Muscle layer of duodenum (tissue), 2 donors: ENCODE results near the gene BIVM.

Experiments
- H3K27ac ChIP-seq: one replicate; pipeline ENCODE4 v1.7.0; 2013; ENCODE audit warnings: mild to moderate bottlenecking, low read length
- H3K27me3 ChIP-seq: one replicate; pipeline ENCODE4 v1.7.0; 2013; ENCODE audit warnings: low read depth, mild to moderate bottlenecking, control low read depth, low read length
- H3K36me3 ChIP-seq, 2 donors: one replicate each; pipeline ENCODE4 v1.7.0; 2013; ENCODE audit warnings: low read length in 2 of 2, control low read depth in 1 of 2, mild to moderate bottlenecking in 1 of 2; ENCODE audit not compliant: insufficient read depth in 2 of 2, control insufficient read depth in 1 of 2
- H3K4me1 ChIP-seq, 2 donors: one replicate each; pipeline ENCODE4 v1.7.0; 2013; ENCODE audit warnings: low read length in 2 of 2, mild to moderate bottlenecking in 2 of 2, control low read depth in 1 of 2, moderate library complexity in 1 of 2; ENCODE audit not compliant: insufficient read depth in 2 of 2, control insufficient read depth in 1 of 2
- H3K4me3 ChIP-seq, 2 donors: one replicate each; pipeline ENCODE4 v1.7.0; 2013; ENCODE audit warnings: low read length in 2 of 2, low read depth in 1 of 2, mild to moderate bottlenecking in 1 of 2
- H3K9me3 ChIP-seq, 2 donors: one replicate each; pipeline ENCODE4 v1.7.0; 2013; ENCODE audit warnings: low read length in 2 of 2, control low read depth in 1 of 2, mild to moderate bottlenecking in 1 of 2; ENCODE audit not compliant: control insufficient read depth in 1 of 2
- donor health status: healthy.

The BIVM gene

DNA sequence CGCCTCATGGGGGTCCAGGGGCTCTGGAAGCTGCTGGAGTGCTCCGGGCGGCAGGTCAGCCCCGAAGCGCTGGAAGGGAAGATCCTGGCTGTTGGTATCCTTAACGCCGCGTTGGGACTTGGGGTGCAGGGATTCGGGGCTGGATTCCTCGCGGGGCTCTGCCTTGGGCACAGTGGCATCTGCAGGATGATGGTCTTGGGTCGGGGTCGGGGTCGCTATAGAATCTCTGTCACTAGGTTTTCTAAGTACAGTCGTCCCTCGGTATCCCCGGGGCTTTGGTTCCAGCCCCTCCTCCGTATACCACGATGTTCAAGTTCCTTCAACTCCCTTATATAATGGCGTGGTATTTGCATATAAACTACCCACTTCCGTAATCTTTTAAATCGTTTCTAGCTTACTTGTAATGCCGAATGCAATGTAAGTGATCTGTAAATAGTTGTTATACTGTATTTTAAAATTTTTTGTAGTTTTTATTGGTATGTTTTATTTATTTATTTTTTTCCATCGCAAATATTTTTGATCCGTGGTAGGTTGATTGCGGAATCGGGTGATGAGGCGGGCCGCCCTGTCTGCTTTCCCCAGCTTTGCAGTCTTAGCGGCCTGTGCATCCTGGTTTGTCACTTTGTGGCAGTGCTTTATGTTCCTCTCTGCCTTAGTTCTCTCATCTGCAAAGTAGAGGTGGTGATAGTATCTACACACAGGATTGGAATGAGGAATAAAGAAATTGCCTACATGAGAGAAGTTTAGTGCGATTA is 47.5 kb downstream of the BIVM start:
- Histone ChIP-seq H3K9me3 (no peaks in the 10 kb centered on the region), H3K4me1 (peaks cover 0 to 26% of the 10 kb centered on the region in 2 donors), H3K27ac (peak overlapping the region; percentile 97), H3K4me3 (peak overlapping the region; percentile 94 to 99), H3K36me3 (peaks cover 4 to 8% of the 10 kb centered on the region in 2 donors), H3K27me3 (no peaks in the 10 kb centered on the region)

DNA sequence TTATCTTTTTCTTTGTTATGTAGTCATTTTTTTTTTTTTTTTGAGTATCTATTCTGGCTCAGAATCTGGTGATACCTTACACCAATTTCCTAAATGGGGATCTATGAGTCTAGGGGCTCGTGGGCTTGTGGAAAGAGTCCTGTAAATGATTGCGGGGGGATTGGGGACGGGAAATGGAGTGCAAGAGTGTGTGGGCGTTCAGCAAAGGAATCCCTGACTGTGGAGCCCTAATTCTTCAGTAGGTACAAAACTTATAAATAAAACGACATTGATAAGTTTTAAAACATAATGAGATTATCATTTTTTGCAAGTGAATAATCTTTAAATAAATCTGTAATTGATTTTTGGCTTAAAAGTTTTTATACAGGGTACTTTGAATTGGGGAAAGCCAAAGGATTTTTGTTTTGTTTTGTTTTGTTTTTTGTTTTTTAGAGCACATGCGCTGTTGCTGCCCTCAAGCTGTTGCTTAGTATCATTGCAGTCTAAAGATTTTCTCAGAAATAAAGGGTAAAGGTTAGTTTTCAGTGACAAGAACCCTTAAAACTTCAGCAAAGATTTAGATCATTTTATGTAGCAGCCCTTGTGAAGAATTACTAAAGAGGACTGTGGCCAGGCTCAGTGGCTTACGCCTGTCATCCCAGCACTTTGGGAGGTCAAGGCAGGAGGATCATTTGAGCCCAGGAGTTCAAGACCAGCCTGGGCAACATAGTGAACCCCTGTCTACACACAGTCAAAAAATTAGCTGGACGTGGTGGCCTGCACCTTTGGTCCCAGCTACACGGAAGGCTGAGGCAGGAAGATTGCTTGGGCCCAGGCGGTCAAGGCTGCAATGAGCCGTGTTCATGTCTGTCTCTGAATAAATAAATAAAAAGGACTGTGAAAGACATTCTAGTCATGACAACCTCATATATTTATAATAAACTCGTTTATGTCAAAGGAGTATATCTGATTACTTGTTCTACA is 48.6 kb downstream of the BIVM start:
- Histone ChIP-seq H3K36me3 (peaks cover 4 to 8% of the 10 kb centered on the region in 2 donors), H3K4me1 (peaks cover 0 to 26% of the 10 kb centered on the region in 2 donors), H3K9me3 (no peaks in the 10 kb centered on the region), H3K4me3 (peak overlapping the region; percentile 94 to 99), H3K27me3 (no peaks in the 10 kb centered on the region), H3K27ac (peak overlapping the region; percentile 97)

DNA sequence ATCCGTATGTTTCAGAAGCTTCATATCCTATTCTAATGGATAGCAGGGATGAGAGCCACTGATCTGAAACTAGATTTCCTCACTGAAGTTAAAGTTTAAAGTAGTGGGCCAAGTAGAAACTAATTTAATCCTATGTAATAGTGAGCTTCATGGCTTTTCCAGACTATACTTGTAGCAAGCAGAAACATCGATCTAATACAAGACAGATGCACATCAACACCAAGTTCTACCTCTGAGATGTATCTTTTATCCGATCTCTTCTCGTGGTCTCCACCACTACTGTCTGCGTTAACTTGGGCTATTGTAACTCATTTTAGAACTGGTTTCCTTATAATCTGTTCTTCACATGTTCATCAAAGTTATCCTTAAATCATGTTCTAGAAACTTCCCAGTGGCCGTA is 50.0 kb downstream of the BIVM start:
- H3K4me3 ChIP-seq: no peak overlapping the region
- H3K36me3 ChIP-seq: peaks cover 9 to 10% of the 10 kb centered on the region in 2 donors
- peaks cover 0 to 26% of the 10 kb centered on the region in 2 donors for H3K4me1 ChIP-seq
- no peaks in the 10 kb centered on the region for H3K9me3 ChIP-seq
- no peaks in the 10 kb centered on the region for H3K27me3 ChIP-seq
- H3K27ac ChIP-seq: no peak overlapping the region

DNA sequence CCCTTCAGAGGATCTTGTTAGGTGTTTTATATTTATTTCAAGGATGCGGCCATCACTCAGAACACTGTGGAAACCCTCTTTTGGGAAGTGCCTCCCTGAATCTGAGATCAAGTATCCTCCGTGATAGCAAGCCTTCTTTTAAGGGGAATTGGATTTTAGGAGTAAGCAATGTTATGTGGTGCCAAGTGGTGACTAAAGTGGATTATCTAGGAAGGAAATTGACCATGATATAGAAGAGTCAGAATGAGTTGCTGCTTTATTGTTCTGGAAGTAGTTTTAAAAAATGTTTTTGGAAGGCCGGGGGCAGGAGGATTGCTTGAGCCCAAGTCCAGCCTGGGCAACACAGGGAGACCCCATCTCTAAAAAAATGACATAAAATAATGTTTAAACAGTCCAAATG is 53.6 kb downstream of the BIVM start:
- peaks cover 35 to 43% of the 10 kb centered on the region in 2 donors for H3K36me3 ChIP-seq
- H3K27me3 ChIP-seq: no peaks in the 10 kb centered on the region

DNA sequence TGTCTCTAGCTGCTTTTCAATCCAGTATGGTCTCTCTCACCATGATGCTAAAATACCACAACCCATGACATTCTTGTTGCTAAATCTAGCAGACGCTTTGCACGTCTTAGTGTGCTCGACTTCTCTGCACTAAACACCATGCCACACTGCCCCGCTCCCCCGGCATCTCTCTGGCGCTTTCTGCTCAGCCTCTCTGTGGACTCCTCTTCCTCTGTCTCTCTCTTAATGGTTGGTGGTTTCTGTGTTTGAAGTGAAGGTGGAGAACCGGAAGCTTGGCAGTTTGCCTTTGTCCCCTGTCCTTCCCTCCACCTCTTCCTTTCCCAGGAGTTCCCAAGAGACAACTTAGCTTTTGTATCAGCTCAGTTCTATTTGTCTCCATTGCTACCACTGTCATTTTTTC is 55.8 kb downstream of the BIVM start:
- Histone ChIP-seq H3K9me3 (no peaks in the 10 kb centered on the region), H3K27ac (no peak overlapping the region), H3K36me3 (peaks cover 54 to 60% of the 10 kb centered on the region in 2 donors), H3K4me1 (no peaks in the 10 kb centered on the region), H3K27me3 (no peaks in the 10 kb centered on the region), H3K4me3 (no peak overlapping the region)

More for the DNA sequence above, 53.6 kb downstream of the BIVM start:
- H3K9me3 ChIP-seq: no peaks in the 10 kb centered on the region
- no peak overlapping the region for H3K27ac ChIP-seq
- H3K4me1 ChIP-seq: peaks cover 0 to 15% of the 10 kb centered on the region in 2 donors
- H3K4me3 ChIP-seq: no peak overlapping the region

DNA sequence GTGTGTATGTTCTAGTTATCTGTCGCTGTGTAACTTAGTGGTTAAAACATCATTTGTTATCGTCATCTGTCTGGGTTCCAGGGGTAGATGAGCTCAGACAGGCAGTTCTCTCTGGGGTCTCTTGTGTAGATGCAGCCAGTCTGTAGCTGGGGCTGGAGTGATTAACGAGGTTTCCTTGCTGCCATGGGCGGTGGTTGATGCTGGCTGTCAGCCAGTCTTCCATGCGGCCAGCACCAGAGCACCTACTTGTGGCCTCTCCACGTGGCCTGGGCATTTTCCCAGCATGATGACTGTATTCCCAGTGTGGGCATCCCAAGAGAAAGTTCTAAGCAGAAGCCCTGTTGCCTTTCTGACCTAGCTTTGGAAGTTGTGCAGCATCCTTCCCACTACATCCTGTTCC is 57.6 kb downstream of the BIVM start:
- H3K27ac ChIP-seq: no peak overlapping the region
- H3K9me3 ChIP-seq: no peaks in the 10 kb centered on the region
- no peaks in the 10 kb centered on the region for H3K4me1 ChIP-seq
- H3K4me3 ChIP-seq: no peak overlapping the region
- no peaks in the 10 kb centered on the region for H3K27me3 ChIP-seq
- peaks cover 69 to 76% of the 10 kb centered on the region in 2 donors for H3K36me3 ChIP-seq

DNA sequence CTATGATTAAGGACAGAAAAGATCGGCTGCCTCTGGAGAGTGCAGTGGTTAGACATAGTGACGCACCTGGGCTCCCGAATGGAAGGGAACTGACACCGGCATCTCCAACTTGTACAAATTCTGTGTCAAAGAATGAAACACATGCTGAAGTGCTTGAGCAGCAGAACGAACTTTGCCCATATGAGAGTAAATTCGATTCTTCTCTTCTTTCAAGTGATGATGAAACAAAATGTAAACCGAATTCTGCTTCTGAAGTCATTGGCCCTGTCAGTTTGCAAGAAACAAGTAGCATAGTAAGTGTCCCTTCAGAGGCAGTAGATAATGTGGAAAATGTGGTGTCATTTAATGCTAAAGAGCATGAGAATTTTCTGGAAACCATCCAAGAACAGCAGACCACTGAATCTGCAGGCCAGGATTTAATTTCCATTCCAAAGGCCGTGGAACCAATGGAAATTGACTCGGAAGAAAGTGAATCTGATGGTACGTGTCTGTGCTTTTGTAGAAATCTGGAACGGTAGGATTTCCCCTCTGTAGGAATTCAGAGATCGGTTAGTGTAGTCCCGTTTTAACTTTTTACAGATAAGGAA is 63.8 kb downstream of the BIVM start:
- H3K27ac ChIP-seq: no peak overlapping the region
- H3K4me3 ChIP-seq: no peak overlapping the region
- H3K9me3 ChIP-seq: no peaks in the 10 kb centered on the region
- H3K27me3 ChIP-seq: no peaks in the 10 kb centered on the region
- H3K36me3 ChIP-seq: peaks cover 87 to 92% of the 10 kb centered on the region in 2 donors
- H3K4me1 ChIP-seq: no peaks in the 10 kb centered on the region

DNA sequence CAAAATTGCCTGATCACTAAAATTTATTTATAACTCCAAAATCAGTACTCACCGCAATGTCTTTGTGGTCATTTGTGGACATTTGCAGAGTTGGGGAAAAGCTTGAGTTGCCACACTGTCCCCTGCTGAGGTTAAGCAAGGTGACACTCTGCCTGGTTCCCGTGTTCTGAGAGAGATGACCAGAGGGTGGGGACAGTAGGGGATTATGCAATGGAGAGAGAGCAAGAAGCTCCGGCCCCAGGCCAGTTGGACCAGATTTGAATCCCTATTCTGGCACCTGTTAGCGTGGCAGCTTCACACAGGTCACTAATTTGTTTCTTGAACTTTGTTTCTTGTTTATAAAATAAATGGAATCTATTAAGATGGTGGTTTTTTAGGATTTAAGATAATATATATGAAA is 64.7 kb downstream of the BIVM start:
- H3K4me1 ChIP-seq: no peaks in the 10 kb centered on the region
- no peaks in the 10 kb centered on the region for H3K9me3 ChIP-seq
- no peak overlapping the region for H3K27ac ChIP-seq
- no peak overlapping the region for H3K4me3 ChIP-seq
- no peaks in the 10 kb centered on the region for H3K27me3 ChIP-seq
- peaks cover 86 to 91% of the 10 kb centered on the region in 2 donors for H3K36me3 ChIP-seq

DNA sequence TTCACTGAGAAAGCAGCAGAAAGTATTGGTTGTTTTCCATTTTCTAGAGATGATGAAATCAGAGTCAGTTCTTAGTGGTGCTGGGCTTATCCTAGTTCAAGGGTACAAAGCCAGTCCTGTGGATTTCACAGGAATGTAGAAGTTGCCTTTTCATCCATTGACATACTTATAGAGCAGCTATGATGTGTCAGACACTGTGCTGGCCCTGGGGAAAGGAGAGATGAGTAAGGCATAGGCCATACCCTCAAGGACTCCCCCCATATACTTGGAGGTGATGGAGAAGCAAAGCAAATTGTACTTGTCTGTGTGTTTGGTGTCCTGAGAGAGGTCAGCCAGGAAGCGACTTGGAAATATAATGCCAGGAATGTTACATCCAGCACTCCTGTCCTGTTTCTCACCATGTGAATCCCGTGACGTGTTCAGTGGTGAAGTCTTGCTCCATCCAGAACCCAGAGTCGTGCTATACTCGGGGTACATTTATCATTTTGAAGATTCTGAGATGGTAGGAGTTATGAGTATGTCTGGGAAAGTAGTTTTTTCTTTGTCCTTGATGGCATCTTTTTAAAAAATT is 69.5 kb downstream of the BIVM start:
- Histone ChIP-seq H3K27me3 (no peaks in the 10 kb centered on the region), H3K4me3 (no peak overlapping the region), H3K36me3 (peaks cover 60 to 65% of the 10 kb centered on the region in 2 donors), H3K4me1 (peaks cover 0 to 4% of the 10 kb centered on the region in 2 donors), H3K27ac (no peak overlapping the region), H3K9me3 (no peaks in the 10 kb centered on the region)

DNA sequence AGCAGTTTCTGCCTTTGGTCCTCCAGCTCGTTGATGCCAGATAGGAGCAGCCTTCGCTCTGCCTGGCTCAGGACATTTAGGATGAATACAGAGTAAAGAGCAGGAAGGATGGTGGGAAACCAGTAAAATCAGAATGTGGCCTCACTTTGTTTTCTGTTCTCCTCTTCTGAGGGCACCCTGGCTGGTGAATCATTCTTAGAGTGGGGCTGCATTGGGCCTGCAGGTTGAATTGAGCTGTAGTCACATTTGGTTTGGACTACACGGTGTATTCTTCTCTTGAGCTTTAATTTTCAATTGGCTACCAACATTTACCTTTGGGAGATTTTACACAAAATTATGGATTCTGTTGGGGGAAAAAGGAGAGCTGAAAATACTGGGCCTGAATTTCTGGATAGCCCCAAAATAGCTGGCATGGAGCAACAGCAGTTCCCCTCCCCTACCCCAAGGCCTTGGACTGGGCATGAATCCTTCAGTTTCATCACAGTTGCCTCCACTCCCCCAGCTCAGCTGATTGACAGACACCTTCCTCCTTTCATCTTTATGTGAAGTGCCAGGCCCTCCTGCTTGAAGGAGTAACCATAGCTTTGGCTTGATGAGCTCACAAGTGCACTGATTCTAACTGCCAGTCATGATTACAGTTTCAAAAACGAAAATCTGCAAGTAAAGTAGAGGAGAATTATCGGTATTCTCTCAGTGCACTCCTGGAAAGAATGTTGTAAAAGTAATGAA is 71.2 kb downstream of the BIVM start:
- H3K27me3 ChIP-seq: no peaks in the 10 kb centered on the region
- H3K4me1 ChIP-seq: peaks cover 0 to 4% of the 10 kb centered on the region in 2 donors
- H3K4me3 ChIP-seq: no peak overlapping the region
- H3K36me3 ChIP-seq: peaks cover 57 to 62% of the 10 kb centered on the region in 2 donors
- H3K9me3 ChIP-seq: no peaks in the 10 kb centered on the region
- H3K27ac ChIP-seq: no peak overlapping the region
